GM21786 (cell line): ENCODE data around the gene SH3PXD2A.

Experiments used
- ATAC-seq: cut with Tn5 transposase; IDR thresholded peaks from one replicate; pipeline ENCODE4 v1.9.1; 2021; ENCODE audit not compliant: unreplicated experiment

The SH3PXD2A gene

GRCh38 chr10:103552856-103553742 lies 302.3 kb downstream of the SH3PXD2A start:
- ATAC-seq = no peak

- ATAC-seq = no peak
These were observed 303.5 kb downstream of the SH3PXD2A start for GRCh38 chr10:103551619-103552602.

GRCh38 chr10:103550229-103550628 lies 305.1 kb downstream of the SH3PXD2A start:
- ATAC-seq = no peak

- no peak for ATAC-seq
These were observed 306.1 kb downstream of the SH3PXD2A start for GRCh38 chr10:103549349-103549685.

GRCh38 chr10:103548581-103549348 lies 306.6 kb downstream of the SH3PXD2A start:
- no peak for ATAC-seq

GRCh38 chr10:103548006-103548405 lies 307.4 kb downstream of the SH3PXD2A start:
- ATAC-seq = no peak

- ATAC-seq = no peak
These were observed 307.9 kb downstream of the SH3PXD2A start for GRCh38 chr10:103547391-103547946.

- no peak for ATAC-seq
These were observed 309.0 kb downstream of the SH3PXD2A start for GRCh38 chr10:103546401-103546800.

GRCh38 chr10:103545771-103546281 lies 309.6 kb downstream of the SH3PXD2A start:
- ATAC-seq = no peak

GRCh38 chr10:103545366-103545765 lies 310.0 kb downstream of the SH3PXD2A start:
- ATAC-seq = no peak

GRCh38 chr10:103544657-103545310 lies 310.6 kb downstream of the SH3PXD2A start:
- ATAC-seq = no peak
